HG02610 (cell line): ENCODE results near the gene HES4.
A peak's percentile ranks its signal among the peaks of the same experiment; 100 is the strongest.

Experiments used
- ATAC-seq: cut with Tn5 transposase; IDR thresholded peaks from one replicate; pipeline ENCODE4 v1.9.1; 2021; ENCODE audit warnings: mild to moderate bottlenecking, moderate library complexity; ENCODE audit not compliant: unreplicated experiment

HES4 gene

GRCh38 chr1:969260-969855, 30.5 kb downstream of the HES4 start:
- ATAC-seq: no peak

GRCh38 chr1:967466-968343, 32.2 kb downstream of the HES4 start:
- no peak for ATAC-seq

DNA sequence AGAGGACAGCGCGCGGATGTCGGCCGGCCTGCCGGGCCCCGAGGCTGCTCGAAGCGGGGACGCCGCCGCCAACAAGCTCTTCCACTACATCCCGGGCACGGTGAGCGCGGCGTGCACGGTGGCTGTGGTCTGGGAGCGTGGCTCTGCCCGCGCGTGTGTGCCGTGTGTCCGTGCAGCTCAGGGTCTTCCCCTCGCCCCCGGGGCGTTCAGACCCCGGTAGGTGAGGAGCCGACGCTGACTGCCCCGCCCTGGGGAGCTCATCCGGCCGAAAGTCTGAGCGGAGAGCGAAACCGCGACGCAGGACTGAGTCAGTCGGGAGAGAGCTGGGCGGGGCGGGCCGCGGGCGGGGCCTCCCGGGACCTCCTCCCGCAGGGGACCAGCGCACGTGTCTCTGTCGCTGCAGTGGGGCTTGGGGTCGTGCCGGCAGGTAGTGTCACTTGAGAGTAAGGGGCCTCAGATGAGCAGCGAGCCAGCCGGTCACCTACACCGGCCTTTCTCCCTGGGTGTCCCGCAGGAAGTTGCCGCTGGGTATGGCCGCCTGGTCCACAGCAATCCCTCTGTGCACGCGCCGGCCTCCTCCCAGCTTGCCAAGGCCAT, 33.1 kb downstream of the HES4 start:
- no peak for ATAC-seq

GRCh38 chr1:966135-966703, 33.7 kb downstream of the HES4 start, which contains the start of gene PLEKHN1:
TSS of gene PLEKHN1 (plus strand) at chr1:966482. CDS start at chr1:966532, 50 bp downstream.
- no peak for ATAC-seq

DNA sequence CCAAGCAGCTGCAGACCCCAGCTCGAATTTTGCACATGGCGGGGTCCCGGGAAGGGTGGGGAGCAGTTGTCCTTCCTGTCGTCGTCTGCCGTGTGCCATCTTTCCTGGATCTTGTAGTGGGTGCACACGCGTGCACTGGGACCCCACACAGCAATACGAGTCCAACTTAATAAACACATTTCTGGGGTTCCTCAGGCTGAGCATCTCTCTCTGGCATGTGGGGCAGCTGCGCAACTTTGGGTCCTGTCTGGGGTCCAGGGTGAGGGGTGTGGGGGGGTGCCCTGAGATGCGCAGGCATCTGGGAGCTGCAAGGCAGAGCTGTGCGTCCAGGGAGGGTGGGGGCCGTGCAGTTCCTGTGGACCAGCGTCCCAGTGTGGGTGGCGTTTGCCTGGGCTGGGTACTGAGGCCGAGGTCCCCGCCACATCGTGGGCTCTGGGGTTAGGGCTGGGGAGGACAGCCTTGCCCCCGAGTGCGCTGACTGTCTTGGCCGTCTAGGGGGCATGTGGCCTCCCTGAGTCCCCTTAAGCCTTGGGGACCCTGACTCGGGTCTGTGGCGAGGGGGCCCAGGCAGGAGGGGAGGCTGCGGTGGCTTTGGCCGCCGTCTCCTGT, 34.3 kb downstream of the HES4 start:
- ATAC-seq: no peak

GRCh38 chr1:964691-965525, 35.0 kb downstream of the HES4 start:
- no peak for ATAC-seq

GRCh38 chr1:963746-964525, 36.0 kb downstream of the HES4 start:
- ATAC-seq: no peak

DNA sequence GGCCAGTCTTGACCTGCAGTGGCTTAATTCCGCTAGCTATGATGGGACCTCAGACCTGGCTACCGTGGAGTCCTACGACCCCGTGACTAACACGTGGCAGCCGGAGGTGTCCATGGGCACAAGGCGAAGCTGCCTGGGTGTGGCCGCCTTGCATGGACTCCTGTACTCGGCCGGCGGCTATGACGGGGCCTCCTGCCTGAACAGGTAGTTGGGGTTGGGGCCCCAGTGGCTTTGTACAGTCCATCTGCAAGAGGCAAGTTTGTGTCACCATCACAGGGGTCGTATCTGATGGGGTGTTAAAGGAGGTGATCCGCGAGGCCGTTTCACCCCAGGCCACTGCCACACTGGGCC, 36.6 kb downstream of the HES4 start:
- no peak for ATAC-seq

GRCh38 chr1:962381-963300, 37.3 kb downstream of the HES4 start:
- no peak for ATAC-seq

GRCh38 chr1:961132-961669, 38.7 kb downstream of the HES4 start:
- no peak for ATAC-seq

- ATAC-seq: peak; percentile 38
These were observed 39.4 kb downstream of the HES4 start, which contains the start of gene KLHL17 for GRCh38 chr1:960363-961131. TSS of gene KLHL17 (plus strand) at chr1:960584. CDS start at chr1:960694, 110 bp downstream.

DNA sequence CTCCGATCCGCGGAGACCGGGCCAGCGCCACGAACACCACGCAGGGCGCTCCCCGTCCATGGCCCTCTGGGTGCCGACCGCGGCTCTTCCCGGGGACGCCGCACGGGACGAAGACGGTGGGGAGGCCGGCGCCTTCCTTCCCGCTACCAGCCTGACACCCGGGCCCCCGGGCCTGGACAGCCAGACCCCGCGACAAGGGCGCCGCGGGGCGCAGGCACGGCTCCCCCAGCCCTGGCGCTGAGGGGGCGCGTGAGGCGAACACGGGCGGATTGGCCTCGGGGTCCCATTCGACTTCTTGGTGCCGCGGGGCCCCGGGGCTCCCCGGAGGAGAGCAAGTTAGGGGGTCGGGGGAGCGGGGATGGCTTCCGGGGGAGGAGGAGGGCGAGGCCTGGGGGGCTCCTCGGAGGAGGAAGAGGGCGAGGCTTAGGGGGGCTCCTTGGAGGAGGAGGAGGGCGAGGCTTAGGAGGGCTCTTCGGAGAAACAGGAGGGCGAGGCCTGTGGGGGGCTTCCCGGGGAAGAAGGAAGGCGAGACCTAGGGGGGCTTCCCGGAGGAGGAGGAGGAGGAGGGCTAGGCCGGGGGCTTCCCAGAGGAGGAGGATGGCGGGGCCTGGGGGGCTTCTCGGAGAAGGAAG, 40.0 kb downstream of the HES4 start:
- ATAC-seq: no peak

DNA sequence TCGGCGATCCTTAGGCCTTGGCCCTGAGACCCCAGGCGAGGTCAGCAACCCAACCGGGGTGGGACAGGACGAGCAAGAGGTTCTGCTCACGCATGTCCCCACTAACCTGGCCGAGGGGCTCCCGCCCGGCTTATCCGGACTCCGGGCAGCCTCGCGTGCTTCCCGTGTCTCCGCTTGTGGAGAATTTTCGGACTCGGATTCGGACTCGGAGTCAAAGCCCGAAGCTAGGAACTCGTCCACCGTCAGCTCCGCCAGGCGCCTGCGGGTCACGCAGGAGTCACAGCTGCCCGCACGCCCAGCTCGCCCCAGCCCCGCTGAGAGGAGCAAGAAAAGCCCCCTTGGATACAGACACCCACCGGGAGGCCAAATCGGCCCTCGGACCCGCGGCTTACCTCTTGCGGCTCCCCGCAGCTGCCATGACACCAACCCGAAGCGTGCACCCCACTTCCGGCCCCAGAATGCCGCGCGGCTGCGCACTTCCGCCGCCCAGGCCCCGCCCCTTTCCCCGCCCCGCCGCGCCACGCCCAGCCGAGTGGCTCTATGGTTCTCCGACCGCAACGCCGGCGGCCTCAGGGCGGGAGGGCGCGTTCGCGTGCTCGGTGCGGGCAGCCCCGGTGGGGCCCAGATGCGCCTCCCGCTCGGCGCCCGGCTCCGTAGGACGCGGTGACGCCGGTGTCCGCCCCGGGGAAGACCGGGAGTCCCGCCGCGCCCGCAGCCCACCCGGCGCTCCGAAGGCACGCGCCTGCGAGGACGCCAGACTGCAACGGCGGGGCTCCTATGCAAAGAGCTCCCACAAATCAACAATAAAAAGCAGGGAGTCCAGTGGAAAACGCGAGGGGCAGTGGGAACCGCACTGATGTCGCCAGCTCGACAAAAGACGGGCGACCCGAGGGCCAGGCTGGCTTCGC, 40.8 kb downstream of the HES4 start, which contains the start of gene NOC2L:
NOC2L (minus strand) TSS at position 434 of the 908 bp plus-strand sequence; CDS start at position 418, 16 bp downstream.
- peak; percentile 57 for ATAC-seq

- ATAC-seq: no peak
These were observed 43.3 kb downstream of the HES4 start for GRCh38 chr1:956636-957035.

DNA sequence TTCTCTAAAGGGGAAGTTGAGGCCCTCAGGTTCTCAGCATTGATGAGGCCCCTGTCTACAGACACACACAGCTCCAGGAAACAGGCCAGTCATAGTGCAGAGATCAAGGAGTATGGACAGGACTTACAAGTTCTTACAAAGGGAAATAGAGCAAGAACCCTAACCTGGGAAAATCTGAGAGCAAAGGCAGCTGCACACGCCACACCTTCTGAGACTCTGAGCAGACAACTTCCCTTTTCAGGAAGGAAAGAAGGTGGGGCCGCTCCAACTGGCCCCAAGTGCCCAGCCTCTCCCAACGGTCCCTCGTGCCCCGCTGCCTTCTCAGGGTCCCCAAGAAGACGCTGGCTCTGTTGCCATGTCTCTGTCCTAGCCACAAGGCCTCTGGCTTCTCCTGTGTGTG, 44.4 kb downstream of the HES4 start:
- ATAC-seq: no peak

DNA sequence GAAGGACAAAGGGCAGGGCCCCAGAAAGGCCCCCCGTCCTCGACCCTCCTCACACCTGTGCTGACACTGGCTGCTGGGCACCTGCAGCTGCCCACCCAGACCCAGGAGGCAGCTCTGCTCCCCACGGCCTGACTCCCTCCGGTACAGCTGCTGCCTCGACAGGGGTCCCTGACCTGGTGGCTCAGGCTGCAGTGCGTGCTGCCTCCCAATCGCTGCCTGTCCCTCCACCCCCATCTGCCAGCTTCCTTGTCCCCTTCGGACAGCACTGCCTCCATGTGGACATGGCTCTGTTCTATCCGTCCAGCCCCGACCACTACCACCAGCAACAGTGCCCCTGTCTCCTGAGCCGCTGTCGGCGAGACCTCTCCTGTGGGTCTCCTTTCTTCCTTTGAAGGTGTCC, 45.0 kb downstream of the HES4 start:
- ATAC-seq: no peak
